Lower leg skin (tissue), 4 donors: ENCODE measurements around the gene SH2D3A. TPM values are rescaled to one million over a fixed set of nuclear protein-coding genes. Genes with fewer than 3 reads are reported as not detected.

Experiments
- DNase-seq, 2 donors: peaks; one replicate each; pipeline ENCODE4 v3.0.0-alpha.2; 2019; ENCODE audit warnings: low spot score in 2 of 2
- H3K4me3 ChIP-seq: fragments of 200-600 bp; sonication (generic); 2 replicates; pipeline ENCODE4 v1.5.1; 2017; ENCODE audit warnings: mild to moderate bottlenecking, low read depth; ENCODE audit not compliant: poor library complexity, severe bottlenecking
- CTCF ChIP-seq, 3 donors: fragments of 450-650 bp; IDR thresholded peaks; one replicate each; pipeline ENCODE4 v1.5.1; 2016; ENCODE audit warnings: antibody characterized with exemption in 3 of 3, mild to moderate bottlenecking in 3 of 3, moderate library complexity in 2 of 3
- POLR2A ChIP-seq, 2 donors: fragments of 450-650 bp; IDR thresholded peaks; one replicate each; pipeline ENCODE4 v1.6.1; 2016 to 2017; ENCODE audit warnings: antibody characterized with exemption in 2 of 2, mild to moderate bottlenecking in 1 of 2, moderate library complexity in 1 of 2
- WGBS, 2 donors: methylation state at CpG; one replicate each; pipeline ENCODE4 v1.1.5; 2018; 5-methylcytosine and 5-hydroxymethylcytosine counted together
- intact Hi-C: fragments of 100-400 bp; cut with DNase I; formaldehyde crosslinking; loops from one replicate; pipeline ENCODE4 v1.15.0; 2023; ENCODE audit warnings: low total_unique reads
- total RNA-seq, 4 donors: library from RNA; depleted of rRNA; stranded (reverse); fragments of >200 nt; gene quantifications; one replicate each; pipeline ENCODE4 v1.1.0, GENCODE V29; 2016

SH2D3A gene
- total RNA-seq, 4 donors from 2014 or later, result 53.0 to 142 (median 62.3) TPM

DNA sequence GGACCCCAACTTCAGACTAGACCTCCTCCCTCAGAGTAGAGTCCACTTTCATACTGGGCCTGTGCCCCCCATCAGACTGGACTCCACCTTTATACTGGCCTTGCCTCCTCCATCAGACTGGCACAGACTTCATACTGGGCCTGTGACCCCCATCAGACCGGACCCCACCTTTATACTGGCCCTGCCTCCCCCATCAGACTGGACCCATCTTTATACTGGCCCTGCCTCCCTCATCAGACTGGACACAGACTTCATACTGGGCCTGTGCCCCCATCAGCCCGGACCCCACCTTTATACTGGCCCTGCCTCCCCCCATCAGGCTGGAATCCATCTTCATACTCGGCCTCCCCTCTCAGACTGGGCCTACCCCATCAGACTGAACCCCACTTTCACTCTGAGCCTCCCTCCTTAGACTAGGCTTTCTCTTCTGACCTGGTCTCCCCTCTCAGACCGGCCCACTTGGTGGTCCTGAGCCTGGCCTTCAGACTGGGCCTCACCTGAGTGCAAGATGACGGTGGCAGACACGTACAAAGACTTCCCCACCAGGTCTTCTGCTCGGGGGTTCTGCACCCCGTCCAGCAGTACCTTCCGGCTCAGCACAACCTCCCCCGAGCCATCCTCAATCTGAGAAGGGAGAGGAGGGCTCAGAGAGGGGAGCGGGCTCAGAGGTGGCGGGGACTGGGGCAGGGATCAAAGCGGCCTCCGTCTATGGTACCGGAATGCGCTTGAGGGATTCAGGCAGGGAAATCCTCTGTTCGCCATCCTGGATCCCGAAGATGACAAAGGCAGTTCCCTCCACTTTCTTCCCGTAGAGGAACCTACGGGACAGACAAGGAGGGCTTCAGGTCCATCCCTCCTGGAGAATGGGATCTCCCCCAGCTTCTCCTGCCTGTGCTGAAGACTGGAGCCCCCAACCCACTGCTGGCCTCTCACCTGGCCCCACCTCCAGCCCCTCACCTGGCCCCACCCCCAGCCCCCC lies 54.3 kb downstream of the SH2D3A start:
- WGBS, 2 donors, result 87 to 88% methylated on average over 20 of the region's 20 CpGs
- TF ChIP-seq POLR2A (IDR thresholded peaks at IDR 0.05), result no peak
- no peak for TF ChIP-seq CTCF (IDR thresholded peaks at IDR 0.05)
- H3K4me3 ChIP-seq, result no peak overlapping the region
- DNase-seq, result no peak
- intact Hi-C loops, result no loop called here

- TF ChIP-seq POLR2A (IDR thresholded peaks at IDR 0.05), result no peak
- no peak for TF ChIP-seq CTCF (IDR thresholded peaks at IDR 0.05)
- no peak for DNase-seq
- 90 to 95% methylated on average over 11 to 12 of the region's 16 CpGs for WGBS, 2 donors
- no peak overlapping the region for H3K4me3 ChIP-seq
- intact Hi-C loops, result no loop called here
Observed at GRCh38 chr19:6712231-6712630, 55.0 kb downstream of the SH2D3A start.

GRCh38 chr19:6711605-6712004 lies 55.6 kb downstream of the SH2D3A start:
- 72 to 73% methylated on average over 10 of the region's 10 CpGs for WGBS, 2 donors
- TF ChIP-seq POLR2A (IDR thresholded peaks at IDR 0.05), result no peak
- TF ChIP-seq CTCF (IDR thresholded peaks at IDR 0.05), result no peak
- intact Hi-C loops, result no loop called here
- DNase-seq, result no peak
- H3K4me3 ChIP-seq, result no peak overlapping the region

DNA sequence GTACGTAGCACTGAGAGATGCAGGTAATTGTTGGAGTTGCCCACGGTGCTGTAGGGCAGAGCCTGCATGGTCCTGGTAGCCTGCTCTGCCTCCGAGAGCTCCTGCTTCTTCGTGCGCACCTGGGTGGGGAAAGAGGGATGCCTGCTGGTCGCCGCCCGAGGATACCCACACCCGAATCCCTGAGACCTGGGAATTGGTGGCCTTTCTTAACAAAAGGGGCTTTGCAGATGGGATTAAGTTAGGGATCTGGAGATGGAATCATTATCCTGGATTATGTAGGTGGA lies 56.2 kb downstream of the SH2D3A start:
- 44 to 65% methylated on average over 6 to 9 of the region's 9 CpGs for WGBS, 2 donors
- intact Hi-C loops, result no loop called here
- H3K4me3 ChIP-seq, result no peak overlapping the region
- DNase-seq, result no peak
- TF ChIP-seq POLR2A (IDR thresholded peaks at IDR 0.05) (no peak), CTCF (IDR thresholded peaks at IDR 0.05) (no peak)

GRCh38 chr19:6710273-6711077 lies 56.8 kb downstream of the SH2D3A start:
- DNase-seq, result no peak
- intact Hi-C loops, result no loop called here
- no peak overlapping the region for H3K4me3 ChIP-seq
- TF ChIP-seq CTCF (IDR thresholded peaks at IDR 0.05), result no peak
- no peak for TF ChIP-seq POLR2A (IDR thresholded peaks at IDR 0.05)
- 28 to 35% methylated on average over 30 of the region's 30 CpGs for WGBS, 2 donors
